HepG2 (cell line): Measurements from ENCODE around the gene MMP17. TPM values are rescaled to one million over a fixed set of nuclear protein-coding genes. Genes with fewer than 3 reads are reported as not detected.
A peak's percentile ranks its signal among the peaks of the same experiment; 100 is the strongest.

Experiments
- AGO1 ChIP-seq: fragments of 200-400 bp; formaldehyde crosslinking; IDR thresholded peaks from 2 replicates; pipeline ENCODE4 v1.6.1; 2017; ENCODE audit warnings: mild to moderate bottlenecking, low read depth, low read length, moderate library complexity; ENCODE audit not compliant: poor library complexity, severe bottlenecking
- CBX5 ChIP-seq: sonication (generic); formaldehyde crosslinking; IDR thresholded peaks from 2 replicates; pipeline ENCODE4 v1.4.0; 2020; ENCODE audit warnings: missing genetic modification reagents, borderline replicate concordance
- DNMT1 ChIP-seq: sonication (generic); formaldehyde crosslinking; IDR thresholded peaks from 2 replicates; pipeline ENCODE4 v1.5.1; 2020; ENCODE audit warnings: mild to moderate bottlenecking, missing genetic modification reagents
- EED ChIP-seq: sonication (generic); formaldehyde crosslinking; IDR thresholded peaks from 2 replicates; pipeline ENCODE4 v1.5.0; 2020; ENCODE audit warnings: mild to moderate bottlenecking, missing genetic modification reagents
- EP300 ChIP-seq, 3 experiments: sonication (generic) in 1 of 3; formaldehyde crosslinking in 1 of 3; IDR thresholded peaks; 2 replicates each; pipeline versions ENCODE4 v1.5.1 to v1.6.1; 2011 to 2020; ENCODE audit warnings: low read depth in 2 of 3, low read length in 2 of 3, borderline replicate concordance in 1 of 3, improper control_type of control experiment in 1 of 3, mild to moderate bottlenecking in 1 of 3, missing genetic modification reagents in 1 of 3, moderate library complexity in 1 of 3
- FOXC1 ChIP-seq: sonication (generic); formaldehyde crosslinking; IDR thresholded peaks from 2 replicates; pipeline ENCODE4 v1.8.0; 2022; ENCODE audit warnings: mild to moderate bottlenecking, missing genetic modification reagents, borderline replicate concordance
- MTA3 ChIP-seq: sonication (generic); formaldehyde crosslinking; IDR thresholded peaks from 2 replicates; pipeline ENCODE4 v1.4.0; 2020; ENCODE audit warnings: missing genetic modification reagents
- MXD4 ChIP-seq: IDR thresholded peaks from 2 replicates; pipeline ENCODE4 v1.6.1; 2016; ENCODE audit warnings: mild to moderate bottlenecking, missing biosample characterization, missing genetic modification reagents
- NFIC ChIP-seq: IDR thresholded peaks from 2 replicates; pipeline ENCODE4 v1.6.1; 2012; ENCODE audit warnings: mild to moderate bottlenecking, low read length, inconsistent platforms
- POLR2A ChIP-seq, 2 experiments: IDR thresholded peaks; 2 replicates each; pipeline ENCODE4 v1.6.1; 2011; ENCODE audit warnings: low read depth in 2 of 2, low read length in 2 of 2, mild to moderate bottlenecking in 1 of 2, moderate library complexity in 1 of 2; ENCODE audit not compliant: insufficient read depth in 1 of 2
- SMARCC2 ChIP-seq: fragments of 450-650 bp; IDR thresholded peaks from 2 replicates; pipeline ENCODE4 v1.6.1; 2017; ENCODE audit warnings: antibody characterized with exemption, mild to moderate bottlenecking
- THRA ChIP-seq: sonication (generic); formaldehyde crosslinking; IDR thresholded peaks from 2 replicates; pipeline ENCODE4 v1.4.0; 2020; ENCODE audit warnings: missing genetic modification reagents, borderline replicate concordance
- ZBTB37 ChIP-seq: sonication (generic); formaldehyde crosslinking; IDR thresholded peaks from 2 replicates; pipeline ENCODE4 v1.4.0; 2020; ENCODE audit warnings: mild to moderate bottlenecking, missing genetic modification reagents
- ZNF546 ChIP-seq: sonication (generic); formaldehyde crosslinking; conservative IDR thresholded peaks from 2 replicates; pipeline ENCODE4 v1.8.1; 2023; ENCODE audit warnings: mild to moderate bottlenecking, missing genetic modification reagents
- ZNF710 ChIP-seq: sonication (generic); formaldehyde crosslinking; IDR thresholded peaks from 2 replicates; pipeline ENCODE4 v1.5.0; 2020; ENCODE audit warnings: mild to moderate bottlenecking, missing genetic modification reagents, borderline replicate concordance
- polyA plus RNA-seq, 8 experiments: library from polyadenylated mRNA; depleted of rRNA in 3 of 8; stranded (reverse) in 7 of 8; unstranded in 1 of 8; fragments of >200 nt; fragmentation: Illumina TruSeq in 4 of 8; extraction: Trizol in 4 of 8; gene quantifications; 2 replicates each; pipeline versions ENCODE4 v1.2.1 to v1.2.3, GENCODE V29; 2011 to 2016; ENCODE audit warnings: low read depth in 4 of 8, missing spikeins in 1 of 8, mixed read lengths in 1 of 8; ENCODE audit not compliant: insufficient read depth in 1 of 8
- total RNA-seq, 5 experiments: library from RNA; depleted of rRNA; stranded (reverse); fragments of >200 nt; fragmentation: Illumina TruSeq; extraction: Trizol; gene quantifications; 2 replicates each; pipeline ENCODE4 v1.2.3, GENCODE V29; 2016; ENCODE audit warnings: low read depth in 1 of 5
- TF ChIP-seq, protein P1 (sequence below): IDR thresholded peaks from 2 replicates; pipeline ENCODE4 v1.6.1; 2016; ENCODE audit warnings: missing genetic modification reagents, missing compliant biosample characterization
- TF ChIP-seq, protein P2 (sequence below): sonication (generic); formaldehyde crosslinking; IDR thresholded peaks from 2 replicates; pipeline ENCODE4 v1.8.0; 2022; ENCODE audit warnings: mild to moderate bottlenecking, missing genetic modification reagents, moderate library complexity
- TF ChIP-seq, protein P3 (sequence below), 2 experiments: sonication (generic) in 1 of 2; formaldehyde crosslinking in 1 of 2; IDR thresholded peaks; 2 replicates each; pipeline versions ENCODE4 v1.5.1 to v1.6.1; 2011 to 2020; ENCODE audit warnings: borderline replicate concordance in 1 of 2, low read depth in 1 of 2, low read length in 1 of 2, mild to moderate bottlenecking in 1 of 2, missing genetic modification reagents in 1 of 2, moderate library complexity in 1 of 2

Gene MMP17
- total and polyA plus RNA-seq, 2 of the 13 experiments (the other 11 are each of a cell fraction or from before 2014, with no cell fraction given): 0.55 to 0.80 TPM

GRCh38 chr12:131860472-131861260 is 32.5 kb downstream of the MMP17 start (continued):
- TF ChIP-seq CBX5 (CRISPR knock-in tag): peak; percentile 97; the same call in 1 of the 2 replicates
- peak; percentile 77; the same call in 1 of the 2 replicates for TF ChIP-seq NFIC
- no peak for TF ChIP-seq MTA3
- TF ChIP-seq, protein P1, sequence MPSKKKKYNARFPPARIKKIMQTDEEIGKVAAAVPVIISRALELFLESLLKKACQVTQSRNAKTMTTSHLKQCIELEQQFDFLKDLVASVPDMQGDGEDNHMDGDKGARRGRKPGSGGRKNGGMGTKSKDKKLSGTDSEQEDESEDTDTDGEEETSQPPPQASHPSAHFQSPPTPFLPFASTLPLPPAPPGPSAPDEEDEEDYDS (CRISPR knock-in tag): peak; percentile 59; the same call in 1 of the 2 replicates
- peak; percentile 73 to 86 for TF ChIP-seq POLR2A (IDR thresholded peaks at IDR 0.05; ENCODE audit: insufficient read depth in 1 of 2, low read depth in 2 of 2, low read length in 2 of 2)
- TF ChIP-seq MXD4 (CRISPR knock-in tag): peak; percentile 86
- TF ChIP-seq EED (CRISPR knock-in tag): no peak
- TF ChIP-seq, protein P2, sequence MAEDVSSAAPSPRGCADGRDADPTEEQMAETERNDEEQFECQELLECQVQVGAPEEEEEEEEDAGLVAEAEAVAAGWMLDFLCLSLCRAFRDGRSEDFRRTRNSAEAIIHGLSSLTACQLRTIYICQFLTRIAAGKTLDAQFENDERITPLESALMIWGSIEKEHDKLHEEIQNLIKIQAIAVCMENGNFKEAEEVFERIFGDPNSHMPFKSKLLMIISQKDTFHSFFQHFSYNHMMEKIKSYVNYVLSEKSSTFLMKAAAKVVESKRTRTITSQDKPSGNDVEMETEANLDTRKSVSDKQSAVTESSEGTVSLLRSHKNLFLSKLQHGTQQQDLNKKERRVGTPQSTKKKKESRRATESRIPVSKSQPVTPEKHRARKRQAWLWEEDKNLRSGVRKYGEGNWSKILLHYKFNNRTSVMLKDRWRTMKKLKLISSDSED: no peak
- TF ChIP-seq SMARCC2: no peak
- TF ChIP-seq ZNF710 (CRISPR knock-in tag): peak; percentile 85
- TF ChIP-seq ZBTB37 (CRISPR knock-in tag): peak; percentile 85
- peak; percentile 42 for TF ChIP-seq AGO1
- 0 out of 2 replicates have a peak, but pooled peaks have one; percentile 39 for TF ChIP-seq ZNF546 (CRISPR knock-in tag)
- TF ChIP-seq FOXC1 (CRISPR knock-in tag): peak; percentile 84; the same call in 1 of the 2 replicates
- TF ChIP-seq, protein P3, sequence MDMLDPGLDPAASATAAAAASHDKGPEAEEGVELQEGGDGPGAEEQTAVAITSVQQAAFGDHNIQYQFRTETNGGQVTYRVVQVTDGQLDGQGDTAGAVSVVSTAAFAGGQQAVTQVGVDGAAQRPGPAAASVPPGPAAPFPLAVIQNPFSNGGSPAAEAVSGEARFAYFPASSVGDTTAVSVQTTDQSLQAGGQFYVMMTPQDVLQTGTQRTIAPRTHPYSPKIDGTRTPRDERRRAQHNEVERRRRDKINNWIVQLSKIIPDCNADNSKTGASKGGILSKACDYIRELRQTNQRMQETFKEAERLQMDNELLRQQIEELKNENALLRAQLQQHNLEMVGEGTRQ (IDR thresholded peaks at IDR 0.05; ENCODE audit: low read depth, low read length): no peak
- TF ChIP-seq, protein P3 (CRISPR knock-in tag; IDR thresholded peaks at IDR 0.05; ENCODE audit: borderline replicate concordance): 0 out of 2 replicates have a peak, but pooled peaks have one; percentile 14
- peak; percentile 97 for TF ChIP-seq THRA
- TF ChIP-seq DNMT1: no peak; the same call in 1 of the 2 replicates
- TF ChIP-seq EP300 (IDR thresholded peaks at IDR 0.05; ENCODE audit: low read depth in 2 of 2, low read length in 2 of 2): peak; percentile 89 to 97
- TF ChIP-seq EP300 (CRISPR knock-in tag; IDR thresholded peaks at IDR 0.05; ENCODE audit: borderline replicate concordance): peak; percentile 96
